ENCODE results near the gene KCNAB1.
"Not testable (repeated sequence)": the region's sequence is repeated elsewhere in the genome, so short reads cannot be mapped to it uniquely, and the experiment has no call there.

KCNAB1 gene

GRCh38 chr3:156552973-156553372 lies 432.6 kb downstream of the KCNAB1 start:
- DNase-seq: no peak

- DNase-seq: no peak
Measured at GRCh38 chr3:156553705-156554356, 433.5 kb downstream of the KCNAB1 start.

GRCh38 chr3:156554515-156554841 lies 434.1 kb downstream of the KCNAB1 start:
- no peak for DNase-seq

- peak; percentile 85 to 97 for DNase-seq
Measured at GRCh38 chr3:156554842-156555687, 434.7 kb downstream of the KCNAB1 start, which contains the start of gene SSR3. TSS of gene SSR3 (minus strand) at chr3:156555117. CDS start at chr3:156555089, 28 bp downstream.

GRCh38 chr3:156558389-156558788 lies 438.0 kb downstream of the KCNAB1 start:
- no peak for DNase-seq

GRCh38 chr3:156559321-156559720 lies 438.9 kb downstream of the KCNAB1 start:
- DNase-seq: no peak

- DNase-seq: no peak
Measured at GRCh38 chr3:156561533-156561932, 441.2 kb downstream of the KCNAB1 start.

- DNase-seq: not testable (repeated sequence)
Measured at GRCh38 chr3:156562486-156562885, 442.1 kb downstream of the KCNAB1 start.

- DNase-seq: no peak
Measured at GRCh38 chr3:156563900-156564682, 443.7 kb downstream of the KCNAB1 start.

GRCh38 chr3:156569016-156569415 lies 448.6 kb downstream of the KCNAB1 start:
- not testable (repeated sequence) for DNase-seq

GRCh38 chr3:156569881-156570280 lies 449.5 kb downstream of the KCNAB1 start:
- DNase-seq: peak in 1 of 2 donors; percentile 69

- no peak for DNase-seq
Measured at GRCh38 chr3:156575641-156576040, 455.3 kb downstream of the KCNAB1 start.

- no peak for DNase-seq
Measured at GRCh38 chr3:156576051-156576450, 455.7 kb downstream of the KCNAB1 start.

GRCh38 chr3:156576651-156577348 lies 456.4 kb downstream of the KCNAB1 start:
- peak in 1 of 2 donors; percentile 36 for DNase-seq

GRCh38 chr3:156577736-156578135 lies 457.4 kb downstream of the KCNAB1 start:
- no peak for DNase-seq

- peak in 1 of 2 donors; percentile 65 for DNase-seq
Measured at GRCh38 chr3:156579427-156579851, 459.1 kb downstream of the KCNAB1 start.

- DNase-seq: no peak
Measured at GRCh38 chr3:156581033-156581432, 460.7 kb downstream of the KCNAB1 start.

GRCh38 chr3:156581954-156582353 lies 461.6 kb downstream of the KCNAB1 start:
- no peak for DNase-seq

GRCh38 chr3:156582532-156583183 lies 462.3 kb downstream of the KCNAB1 start:
- no peak for DNase-seq

- no peak for DNase-seq
Measured at GRCh38 chr3:156583469-156583868, 463.1 kb downstream of the KCNAB1 start.

- DNase-seq: no peak
Measured at GRCh38 chr3:156586905-156587759, 466.8 kb downstream of the KCNAB1 start.

Measured in bone marrow (tissue), 2 donors.